HG03521 (cell line): ENCODE measurements around the gene EDC4.

Source experiments
- ATAC-seq: cut with Tn5 transposase; IDR thresholded peaks from one replicate; pipeline ENCODE4 v1.9.1; 2021; ENCODE audit warnings: mild to moderate bottlenecking, moderate library complexity; ENCODE audit not compliant: unreplicated experiment

EDC4 gene

GRCh38 chr16:67930678-67931211 is 57.9 kb downstream of the EDC4 start:
- ATAC-seq = no peak
